A549 (cell line): ENCODE results near the gene CUX1. TPM values are rescaled to one million over a fixed set of nuclear protein-coding genes. Genes with fewer than 3 reads are reported as not detected.

ENCODE experiments used
- ATAC-seq, 2 experiments: fragments of 200-7000 bp in 1 of 2; fragments of >200 bp in 1 of 2; cut with Nextera tagmentation in 1 of 2; cut with Tn5 transposase in 1 of 2; 3 replicates each; pipeline versions ENCODE4 v1.8.0 to v1.9.1; 2018 to 2020; ENCODE audit warnings: mild to moderate bottlenecking in 1 of 2, moderate library complexity in 1 of 2
- CTCF ChIA-PET: fragments of 300-600 bp; sonication (Branson Sonifier 250); formaldehyde crosslinking; extraction: SDS; loops from one replicate; lab custom pipeline; 2021; ENCODE audit warnings: antibody characterized with exemption, inconsistent platforms; lab: Yijun Ruan, JAX
- POLR2A ChIA-PET: fragments of 350-600 bp; formaldehyde crosslinking; extraction: SDS; loops from one replicate; lab custom pipeline; 2021; ENCODE audit warnings: antibody characterized with exemption, inconsistent platforms; lab: Yijun Ruan, JAX
- DNase-seq, 2 experiments: peaks; one replicate each; pipeline versions ENCODE4 v3.0.0 to v3.0.0-alpha.2; 2011 to 2016; ENCODE audit warnings: low read depth in 1 of 2, low spot score in 1 of 2
- FAIRE-seq: peaks from 2 replicates; lab custom pipeline; 2011; peaks lifted over from hg19 to GRCh38; lab: Jason Lieb, UNC
- H3K27ac ChIP-seq, 2 experiments: fragments of >200 bp; sonication (Bioruptor Twin); formaldehyde crosslinking; 3 replicates each; pipeline ENCODE4 v1.5.1; 2016 to 2017
- H3K4me1 ChIP-seq: fragments of >200 bp; sonication (Bioruptor Twin); formaldehyde crosslinking; 3 replicates; pipeline ENCODE4 v1.6.1; 2016
- H3K4me2 ChIP-seq: fragments of >200 bp; sonication (Bioruptor Twin); formaldehyde crosslinking; 3 replicates; pipeline ENCODE4 v1.6.1; 2016
- H3K4me3 ChIP-seq: fragments of >200 bp; sonication (Bioruptor Twin); formaldehyde crosslinking; 3 replicates; pipeline ENCODE4 v1.5.1; 2016
- H3K9me3 ChIP-seq: fragments of >200 bp; sonication (Bioruptor Twin); formaldehyde crosslinking; 3 replicates; pipeline ENCODE4 v1.6.1; 2016
- CTCF ChIP-seq: fragments of >200 bp; sonication (Bioruptor Twin); formaldehyde crosslinking; IDR thresholded peaks from 3 replicates; pipeline ENCODE4 v1.5.1; 2016
- ELK1 ChIP-seq: fragments of 150-350 bp; IDR thresholded peaks from 2 replicates; pipeline ENCODE4 v1.6.1; 2014; ENCODE audit warnings: low read depth, mild to moderate bottlenecking, low read length
- ESRRA ChIP-seq: fragments of 150-350 bp; IDR thresholded peaks from 2 replicates; pipeline ENCODE4 v1.6.1; 2014; ENCODE audit warnings: mild to moderate bottlenecking, low read length, borderline replicate concordance
- FOSL2 ChIP-seq, 2 experiments: fragments of 450-650 bp in 1 of 2; fragments of >200 bp in 1 of 2; sonication (Bioruptor Twin) in 1 of 2; formaldehyde crosslinking; IDR thresholded peaks; 2 replicates each; pipeline versions ENCODE4 v1.5.0 to v1.6.1; 2016 to 2020; ENCODE audit warnings: mild to moderate bottlenecking in 1 of 2, moderate library complexity in 1 of 2
- HEYL ChIP-seq: fragments of 250-450 bp; sonication (Bioruptor Pico); IDR thresholded peaks from 2 replicates; pipeline ENCODE4 v1.8.0; 2021; ENCODE audit warnings: mild to moderate bottlenecking, moderate library complexity
- JUN ChIP-seq, 2 experiments: fragments of >200 bp; sonication (Bioruptor Twin); formaldehyde crosslinking; IDR thresholded peaks; 2 replicates in 1 of 2; 3 replicates in 1 of 2; pipeline ENCODE4 v1.6.1; 2016 to 2017
- JUNB ChIP-seq: fragments of >200 bp; sonication (Bioruptor Twin); formaldehyde crosslinking; IDR thresholded peaks from 2 replicates; pipeline ENCODE4 v1.6.1; 2016
- KDM5A ChIP-seq: fragments of 200-600 bp; sonication (generic); IDR thresholded peaks from 2 replicates; pipeline ENCODE4 v1.6.1; 2016; ENCODE audit warnings: antibody characterized with exemption, mild to moderate bottlenecking
- MAZ ChIP-seq: fragments of 150-350 bp; IDR thresholded peaks from 2 replicates; pipeline ENCODE4 v1.6.1; 2014; ENCODE audit warnings: antibody characterized with exemption, low read depth, low read length, borderline replicate concordance
- RAD21 ChIP-seq, 2 experiments: fragments of >200 bp in 1 of 2; sonication (Bioruptor Twin) in 1 of 2; formaldehyde crosslinking in 1 of 2; IDR thresholded peaks in 1 of 2; conservative IDR thresholded peaks in 1 of 2; 2 replicates in 1 of 2; 3 replicates in 1 of 2; pipeline ENCODE4 v1.6.1; 2012 to 2018; ENCODE audit warnings: inconsistent platforms in 1 of 2
- RFX5 ChIP-seq: fragments of 450-650 bp; IDR thresholded peaks from 2 replicates; pipeline ENCODE4 v1.7.1; 2014; ENCODE audit warnings: antibody characterized with exemption, mild to moderate bottlenecking, moderate library complexity
- SMC3 ChIP-seq: fragments of >200 bp; sonication (Bioruptor Twin); formaldehyde crosslinking; IDR thresholded peaks from 3 replicates; pipeline ENCODE4 v1.6.1; 2018; ENCODE audit warnings: inconsistent platforms
- TFCP2L1 ChIP-seq: fragments of 250-450 bp; sonication (Bioruptor Pico); IDR thresholded peaks from 2 replicates; pipeline ENCODE4 v1.5.0; 2021; ENCODE audit warnings: mild to moderate bottlenecking
- ZNF302 ChIP-seq: fragments of 250-450 bp; sonication (Bioruptor Pico); IDR thresholded peaks from 2 replicates; pipeline ENCODE4 v1.9.0; 2021; ENCODE audit warnings: inconsistent platforms, mild to moderate bottlenecking, moderate library complexity
- ZSCAN20 ChIP-seq: fragments of 250-450 bp; sonication (Bioruptor Pico); IDR thresholded peaks from 2 replicates; pipeline ENCODE4 v1.8.0; 2022; ENCODE audit warnings: mild to moderate bottlenecking, moderate library complexity
- WGBS: methylation state at CpG from one replicate; pipeline ENCODE4 v1.1.6; 2017; ENCODE audit errors: missing lambda C conversion rate; 5-methylcytosine and 5-hydroxymethylcytosine counted together
- polyA plus RNA-seq, 4 experiments: library from polyadenylated mRNA; depleted of rRNA in 3 of 4; stranded (reverse); fragments of >200 nt; fragmentation: RNase III in 1 of 4; extraction: RNeasy Plus Mini Kit Qiagen cat#74134 plus additional on column Dnase treatment in 1 of 4; gene quantifications; 2 replicates in 3 of 4; 3 replicates in 1 of 4; pipeline ENCODE4 v1.2.3, GENCODE V29; 2011 to 2017

CUX1 gene
- polyA plus RNA-seq, 2 of the 4 experiments (the other 2 are of a cell fraction) = 32.7 to 33.4 TPM

- ATAC-seq (no peak), DNase-seq (no peak), FAIRE-seq (no peak)
- CTCF ChIA-PET = interaction anchor here (1.3 kb wide), 1 partner anchor 275 kb away, joined by 3 read pairs; no protein-coding TSS in a partner anchor
- Histone ChIP-seq H3K4me3 (no peak overlapping the region), H3K9me3 (no peaks in the 10 kb centered on the region), H3K4me2 (no peak overlapping the region), H3K27ac (no peak overlapping the region), H3K4me1 (peaks cover 17% of the 10 kb centered on the region; the same call in 2 of the 3 replicates)
- no peak for TF ChIP-seq RAD21 (conservative IDR thresholded peaks at IDR 0.05 in 1 of 2, IDR thresholded peaks at IDR 0.05 in 1 of 2)
- TF ChIP-seq KDM5A = no peak
- TF ChIP-seq RFX5 = no peak
- TF ChIP-seq MAZ = no peak
- TF ChIP-seq JUNB = no peak
- 75% methylated on average over 2 of the region's 2 CpGs for WGBS
- POLR2A ChIA-PET = no interaction called here
Measured at GRCh38 chr7:101961811-101962210, 144.4 kb downstream of the CUX1 start.

- no peak for FAIRE-seq
- Histone ChIP-seq H3K27ac (no peak overlapping the region), H3K4me3 (no peak overlapping the region), H3K4me2 (no peak overlapping the region), H3K9me3 (no peaks in the 10 kb centered on the region), H3K4me1 (peaks cover 11% of the 10 kb centered on the region; the same call in 2 of the 3 replicates)
- no peak for DNase-seq
- ATAC-seq = no peak
- TF ChIP-seq ESRRA (no peak), ZNF302 (CRISPR knock-in tag) (no peak), JUNB (no peak)
- ChIA-PET POLR2A (no interaction called here), CTCF (interaction anchor here (1.3 kb wide), 1 partner anchor 220 kb away, joined by 3 read pairs; no protein-coding TSS in a partner anchor)
- 96% methylated on average over 9 of the region's 9 CpGs for WGBS
Measured at GRCh38 chr7:101963693-101964092, 146.3 kb downstream of the CUX1 start.

- no peak overlapping the region for H3K27ac ChIP-seq
- no peak for DNase-seq
- TF ChIP-seq JUN (IDR thresholded peaks at IDR 0.05) (no peak), ZSCAN20 (CRISPR knock-in tag) (no peak)
- TF ChIP-seq, all 56 proteins: peak for 0
- H3K9me3 ChIP-seq = no peaks in the 10 kb centered on the region
- WGBS = 93% methylated on average over 18 of the region's 18 CpGs
- H3K4me3 ChIP-seq = no peak overlapping the region
- CTCF ChIA-PET = interaction anchor here (0.6 to 1.3 kb wide), 3 partner anchors 109 to 221 kb away, joined by 3 read pairs; no protein-coding TSS in a partner anchor
- ATAC-seq (no peak), FAIRE-seq (no peak)
- H3K4me1 ChIP-seq = peaks cover 5% of the 10 kb centered on the region; the same call in 1 of the 3 replicates
- POLR2A ChIA-PET = no interaction called here
- H3K4me2 ChIP-seq = no peak overlapping the region
Measured at GRCh38 chr7:101964680-101965452, 147.4 kb downstream of the CUX1 start.

GRCh38 chr7:101968720-101969466 lies 151.5 kb downstream of the CUX1 start:
- no peak for DNase-seq
- no peak for FAIRE-seq
- H3K27ac ChIP-seq = peak overlapping the region in 1 of 2 experiments; percentile 52; a peak in 2 of 6 replicates
- CTCF ChIA-PET = interaction anchor here (0.7 kb wide), 1 partner anchor 432 kb away, joined by 5 read pairs; no protein-coding TSS in a partner anchor
- no peaks in the 10 kb centered on the region for H3K9me3 ChIP-seq
- no peak for TF ChIP-seq TFCP2L1 (CRISPR knock-in tag)
- no peak for TF ChIP-seq SMC3
- no peak for TF ChIP-seq RFX5
- no peak for TF ChIP-seq RAD21 (conservative IDR thresholded peaks at IDR 0.05 in 1 of 2, IDR thresholded peaks at IDR 0.05 in 1 of 2)
- no peak for TF ChIP-seq HEYL (CRISPR knock-in tag)
- TF ChIP-seq ELK1 = no peak
- TF ChIP-seq KDM5A = no peak
- TF ChIP-seq CTCF = no peak
- TF ChIP-seq ESRRA = no peak
- no peak for TF ChIP-seq FOSL2 (IDR thresholded peaks at IDR 0.05)
- TF ChIP-seq FOSL2 (CRISPR knock-in tag; IDR thresholded peaks at IDR 0.05) = no peak
- H3K4me2 ChIP-seq = no peak overlapping the region
- POLR2A ChIA-PET = no interaction called here
- ATAC-seq = no peak
- H3K4me1 ChIP-seq = no peaks in the 10 kb centered on the region
- 83% methylated on average over 6 of the region's 6 CpGs for WGBS
- no peak overlapping the region for H3K4me3 ChIP-seq
